ENCODE results near the gene YPEL4.
A peak's percentile ranks its signal among the peaks of the same experiment; 100 is the strongest.

YPEL4 gene

GRCh38 chr11:57646194-57646798 is 3.4 kb downstream of the YPEL4 start:
- Histone ChIP-seq H3K27ac (ENCODE audit: low read length) (no peak overlapping the region), H4K20me1 (ENCODE audit: insufficient read depth, low read length) (no peaks in the 10 kb centered on the region), H3K27me3 (ENCODE audit: insufficient read depth, low read length, poor library complexity) (peaks cover 47% of the 10 kb centered on the region), H3K4me1 (ENCODE audit: insufficient read depth, low read length) (peaks cover 46% of the 10 kb centered on the region), H3K9me3 (ENCODE audit: insufficient read depth, low read length, severe bottlenecking) (no peaks in the 10 kb centered on the region), H3K9ac (ENCODE audit: low read depth, low read length) (no peak overlapping the region), H3K36me3 (ENCODE audit: insufficient read depth, low read length) (no peaks in the 10 kb centered on the region), H3K4me3 (ENCODE audit: low read depth in 1 of 2, low read length in 2 of 2) (no peak overlapping the region), H3K4me2 (ENCODE audit: insufficient read depth, low read length) (no peak overlapping the region), H3K79me2 (ENCODE audit: insufficient read depth, low read length) (no peaks in the 10 kb centered on the region), H2AFZ (ENCODE audit: low read depth, low read length) (no peak overlapping the region)
- DNase-seq (no peak), ATAC-seq (ENCODE audit: insufficient read depth, low read depth) (no peak)
- no peak for TF ChIP-seq CTCF (IDR thresholded peaks at IDR 0.05; ENCODE audit: borderline replicate concordance, extremely low read depth, low read length, poor library complexity, severe bottlenecking)
- no peak for TF ChIP-seq EZH2 (IDR thresholded peaks at IDR 0.05; ENCODE audit: borderline replicate concordance, low read depth, low read length, severe bottlenecking)

- Histone ChIP-seq H3K4me1 (ENCODE audit: insufficient read depth, low read length) (peaks cover 52% of the 10 kb centered on the region), H2AFZ (ENCODE audit: low read depth, low read length) (no peak overlapping the region), H3K9ac (ENCODE audit: low read depth, low read length) (no peak overlapping the region), H3K4me3 (ENCODE audit: low read depth in 1 of 2, low read length in 2 of 2) (no peak overlapping the region), H3K36me3 (ENCODE audit: insufficient read depth, low read length) (no peaks in the 10 kb centered on the region), H3K4me2 (ENCODE audit: insufficient read depth, low read length) (no peak overlapping the region), H3K27ac (ENCODE audit: low read length) (no peak overlapping the region), H3K27me3 (ENCODE audit: insufficient read depth, low read length, poor library complexity) (peaks cover 47% of the 10 kb centered on the region), H3K79me2 (ENCODE audit: insufficient read depth, low read length) (no peaks in the 10 kb centered on the region), H4K20me1 (ENCODE audit: insufficient read depth, low read length) (no peaks in the 10 kb centered on the region), H3K9me3 (ENCODE audit: insufficient read depth, low read length, severe bottlenecking) (no peaks in the 10 kb centered on the region)
- no peak for DNase-seq
- TF ChIP-seq EZH2 (IDR thresholded peaks at IDR 0.05; ENCODE audit: borderline replicate concordance, low read depth, low read length, severe bottlenecking) (no peak), CTCF (IDR thresholded peaks at IDR 0.05; ENCODE audit: borderline replicate concordance, extremely low read depth, low read length, poor library complexity, severe bottlenecking) (no peak)
- no peak for ATAC-seq (ENCODE audit: insufficient read depth, low read depth)
These were observed 4.0 kb downstream of the YPEL4 start for GRCh38 chr11:57645689-57646085.

- H2AFZ ChIP-seq (ENCODE audit: low read depth, low read length), result no peak overlapping the region
- no peak overlapping the region for H3K27ac ChIP-seq (ENCODE audit: low read length)
- DNase-seq (peak; percentile 88), ATAC-seq (ENCODE audit: insufficient read depth, low read depth) (peak; percentile 80)
- H3K4me3 ChIP-seq (ENCODE audit: low read depth in 1 of 2, low read length in 2 of 2), result no peak overlapping the region
- 0 out of 2 replicates have a peak, but pooled peaks cover under 1% of the 10 kb centered on the region for H3K79me2 ChIP-seq (ENCODE audit: insufficient read depth, low read length)
- H3K36me3 ChIP-seq (ENCODE audit: insufficient read depth, low read length), result no peaks in the 10 kb centered on the region
- H3K4me1 ChIP-seq (ENCODE audit: insufficient read depth, low read length), result peaks cover 56% of the 10 kb centered on the region
- peaks cover 42% of the 10 kb centered on the region for H3K27me3 ChIP-seq (ENCODE audit: insufficient read depth, low read length, poor library complexity)
- H4K20me1 ChIP-seq (ENCODE audit: insufficient read depth, low read length), result no peaks in the 10 kb centered on the region
- TF ChIP-seq CTCF (IDR thresholded peaks at IDR 0.05; ENCODE audit: borderline replicate concordance, extremely low read depth, low read length, poor library complexity, severe bottlenecking) (peak; percentile 88), EZH2 (IDR thresholded peaks at IDR 0.05; ENCODE audit: borderline replicate concordance, low read depth, low read length, severe bottlenecking) (no peak)
- H3K9me3 ChIP-seq (ENCODE audit: insufficient read depth, low read length, severe bottlenecking), result no peaks in the 10 kb centered on the region
- H3K4me2 ChIP-seq (ENCODE audit: insufficient read depth, low read length), result 0 out of 2 replicates have a peak overlapping the region, but pooled peaks have one; percentile 9
- H3K9ac ChIP-seq (ENCODE audit: low read depth, low read length), result no peak overlapping the region
These were observed 4.7 kb downstream of the YPEL4 start for GRCh38 chr11:57644748-57645688.
